OCI-LY1 (cell line): ENCODE data around the gene NMB.

ENCODE experiments used
- H2AFZ ChIP-seq: fragments of 200-600 bp; sonication (generic), shearing (Covaris generic); 2 replicates; pipeline ENCODE4 v1.6.0; 2014; ENCODE audit warnings: antibody characterized with exemption, mild to moderate bottlenecking, low read length
- H3F3A ChIP-seq: fragments of 200-600 bp; sonication (generic), shearing (Covaris generic); 2 replicates; pipeline ENCODE4 v1.6.0; 2014; ENCODE audit warnings: mild to moderate bottlenecking, antibody characterized with exemption, low read length, moderate library complexity; ENCODE audit not compliant: insufficient read depth
- H3K27ac ChIP-seq: fragments of 200-600 bp; sonication (generic); 2 replicates; pipeline ENCODE4 v1.5.1; 2014; ENCODE audit warnings: low read length, mixed run types, mild to moderate bottlenecking, low read depth; ENCODE audit not compliant: poor library complexity, severe bottlenecking
- H3K27me3 ChIP-seq: fragments of 200-600 bp; sonication (generic); 2 replicates; pipeline ENCODE4 v1.6.0; 2014; ENCODE audit warnings: antibody characterized with exemption, mild to moderate bottlenecking, low read length, moderate library complexity; ENCODE audit not compliant: insufficient read depth
- H3K36me3 ChIP-seq: fragments of 200-600 bp; sonication (generic); 2 replicates; pipeline ENCODE4 v1.6.1; 2014; ENCODE audit warnings: mild to moderate bottlenecking, antibody characterized with exemption, low read length, moderate library complexity, mixed read lengths; ENCODE audit not compliant: insufficient read depth
- H3K4me1 ChIP-seq: fragments of 200-600 bp; sonication (generic); 2 replicates; pipeline ENCODE4 v1.5.1; 2014; ENCODE audit warnings: mild to moderate bottlenecking, low read length, moderate library complexity; ENCODE audit not compliant: insufficient read depth, severe bottlenecking
- H3K4me2 ChIP-seq: fragments of 200-600 bp; sonication (generic), shearing (Covaris generic); 2 replicates; pipeline ENCODE4 v1.6.1; 2014; ENCODE audit warnings: low read length
- H3K4me3 ChIP-seq: fragments of 200-600 bp; sonication (generic); 2 replicates; pipeline ENCODE4 v1.5.1; 2014; ENCODE audit warnings: low read length, low read depth, mild to moderate bottlenecking, mixed read lengths; ENCODE audit not compliant: poor library complexity, severe bottlenecking
- H3K79me2 ChIP-seq: fragments of 200-600 bp; shearing (Covaris generic); 2 replicates; pipeline ENCODE4 v1.6.1; 2016; ENCODE audit warnings: mixed run types, low read length, mixed read lengths; ENCODE audit not compliant: insufficient read depth
- H3K9ac ChIP-seq: fragments of 200-600 bp; sonication (generic), shearing (Covaris generic); 2 replicates; pipeline ENCODE4 v1.6.1; 2014; ENCODE audit warnings: mild to moderate bottlenecking, low read length, mixed read lengths
- H3K9me2 ChIP-seq: fragments of 200-600 bp; sonication (generic), shearing (Covaris generic); 2 replicates; pipeline ENCODE4 v1.6.1; 2014; ENCODE audit warnings: low read depth, mild to moderate bottlenecking, low read length, mixed read lengths
- H3K9me3 ChIP-seq: fragments of 200-600 bp; shearing (Covaris generic); 2 replicates; pipeline ENCODE4 v1.6.1; 2014; ENCODE audit warnings: low read length, mixed read lengths
- H4K20me1 ChIP-seq: fragments of 200-600 bp; sonication (generic), shearing (Covaris generic); 2 replicates; pipeline ENCODE4 v1.6.0; 2016; ENCODE audit warnings: mild to moderate bottlenecking, low read length; ENCODE audit not compliant: insufficient read depth
- EZH2 ChIP-seq: fragments of 200-600 bp; sonication (generic), shearing (Covaris generic); IDR thresholded peaks from 2 replicates; pipeline ENCODE4 v1.8.0; 2017; ENCODE audit warnings: borderline replicate concordance, mixed run types, mild to moderate bottlenecking, antibody characterized with exemption, low read length, moderate library complexity, mixed read lengths
- TF ChIP-seq, protein P1 (sequence below): fragments of 200-600 bp; sonication (generic), shearing (Covaris generic); IDR thresholded peaks from 2 replicates; pipeline ENCODE4 v1.5.1; 2017; ENCODE audit warnings: mild to moderate bottlenecking, antibody characterized with exemption, low read length, moderate library complexity, mixed read lengths

The NMB gene

DNA sequence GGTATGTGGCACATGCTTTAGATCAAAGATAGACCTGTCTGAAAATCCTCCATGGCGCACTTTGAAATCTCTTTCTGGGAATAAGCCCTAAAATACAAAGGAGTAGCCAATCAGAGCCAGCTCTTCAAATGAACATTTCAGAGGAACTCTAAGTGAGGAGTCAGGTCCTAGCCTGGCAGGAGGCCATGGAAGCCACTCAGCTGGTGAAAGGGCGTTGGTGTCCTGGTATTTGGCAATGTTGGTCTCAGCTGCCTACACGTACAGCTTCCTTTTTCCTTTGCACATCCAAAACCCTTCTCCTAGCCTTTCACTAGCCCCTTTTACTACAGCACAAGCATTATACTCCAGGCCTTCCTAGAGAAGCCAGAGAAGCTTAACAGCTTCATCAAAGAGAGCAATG, 9.5 kb downstream of the NMB start:
- no peaks in the 10 kb centered on the region for H3K9me2 ChIP-seq
- H3K27ac ChIP-seq: no peak overlapping the region
- H3K9me3 ChIP-seq: no peaks in the 10 kb centered on the region
- H3K36me3 ChIP-seq: peaks cover 79% of the 10 kb centered on the region
- no peaks in the 10 kb centered on the region for H3K27me3 ChIP-seq
- no peaks in the 10 kb centered on the region for H3F3A ChIP-seq
- H2AFZ ChIP-seq: no peak overlapping the region
- H3K4me3 ChIP-seq: no peak overlapping the region
- H3K9ac ChIP-seq: no peak overlapping the region
- H3K4me2 ChIP-seq: no peak overlapping the region
- TF ChIP-seq, protein P1, sequence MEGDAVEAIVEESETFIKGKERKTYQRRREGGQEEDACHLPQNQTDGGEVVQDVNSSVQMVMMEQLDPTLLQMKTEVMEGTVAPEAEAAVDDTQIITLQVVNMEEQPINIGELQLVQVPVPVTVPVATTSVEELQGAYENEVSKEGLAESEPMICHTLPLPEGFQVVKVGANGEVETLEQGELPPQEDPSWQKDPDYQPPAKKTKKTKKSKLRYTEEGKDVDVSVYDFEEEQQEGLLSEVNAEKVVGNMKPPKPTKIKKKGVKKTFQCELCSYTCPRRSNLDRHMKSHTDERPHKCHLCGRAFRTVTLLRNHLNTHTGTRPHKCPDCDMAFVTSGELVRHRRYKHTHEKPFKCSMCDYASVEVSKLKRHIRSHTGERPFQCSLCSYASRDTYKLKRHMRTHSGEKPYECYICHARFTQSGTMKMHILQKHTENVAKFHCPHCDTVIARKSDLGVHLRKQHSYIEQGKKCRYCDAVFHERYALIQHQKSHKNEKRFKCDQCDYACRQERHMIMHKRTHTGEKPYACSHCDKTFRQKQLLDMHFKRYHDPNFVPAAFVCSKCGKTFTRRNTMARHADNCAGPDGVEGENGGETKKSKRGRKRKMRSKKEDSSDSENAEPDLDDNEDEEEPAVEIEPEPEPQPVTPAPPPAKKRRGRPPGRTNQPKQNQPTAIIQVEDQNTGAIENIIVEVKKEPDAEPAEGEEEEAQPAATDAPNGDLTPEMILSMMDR: no peak
- TF ChIP-seq EZH2: no peak
- no peaks in the 10 kb centered on the region for H4K20me1 ChIP-seq
- peaks cover 14% of the 10 kb centered on the region for H3K4me1 ChIP-seq
- H3K79me2 ChIP-seq: no peaks in the 10 kb centered on the region

- H3K27ac ChIP-seq: no peak overlapping the region
- peaks cover 87% of the 10 kb centered on the region for H3K36me3 ChIP-seq
- no peaks in the 10 kb centered on the region for H3K9me2 ChIP-seq
- H3K9me3 ChIP-seq: no peaks in the 10 kb centered on the region
- H3K79me2 ChIP-seq: no peaks in the 10 kb centered on the region
- H3K27me3 ChIP-seq: no peaks in the 10 kb centered on the region
- no peak overlapping the region for H3K4me3 ChIP-seq
- no peak overlapping the region for H3K4me2 ChIP-seq
- TF ChIP-seq, protein P1: no peak
- no peak for TF ChIP-seq EZH2
- no peak overlapping the region for H2AFZ ChIP-seq
- no peaks in the 10 kb centered on the region for H3F3A ChIP-seq
- H4K20me1 ChIP-seq: no peaks in the 10 kb centered on the region
- no peak overlapping the region for H3K9ac ChIP-seq
- peaks cover 6% of the 10 kb centered on the region for H3K4me1 ChIP-seq
Observed at GRCh38 chr15:84647726-84648125, 10.3 kb downstream of the NMB start.

GRCh38 chr15:84645997-84646396, 12.0 kb downstream of the NMB start:
- Histone ChIP-seq H3K27me3 (no peaks in the 10 kb centered on the region), H3F3A (no peaks in the 10 kb centered on the region), H4K20me1 (no peaks in the 10 kb centered on the region), H2AFZ (no peak overlapping the region), H3K9me3 (no peaks in the 10 kb centered on the region), H3K9me2 (no peaks in the 10 kb centered on the region), H3K79me2 (no peaks in the 10 kb centered on the region), H3K36me3 (peaks cover 87% of the 10 kb centered on the region), H3K4me2 (no peak overlapping the region), H3K4me3 (no peak overlapping the region), H3K9ac (no peak overlapping the region), H3K4me1 (no peaks in the 10 kb centered on the region), H3K27ac (no peak overlapping the region)
- TF ChIP-seq, protein P1: no peak
- TF ChIP-seq EZH2: no peak
